Measurements from ENCODE around the gene MTUS2.

DNA sequence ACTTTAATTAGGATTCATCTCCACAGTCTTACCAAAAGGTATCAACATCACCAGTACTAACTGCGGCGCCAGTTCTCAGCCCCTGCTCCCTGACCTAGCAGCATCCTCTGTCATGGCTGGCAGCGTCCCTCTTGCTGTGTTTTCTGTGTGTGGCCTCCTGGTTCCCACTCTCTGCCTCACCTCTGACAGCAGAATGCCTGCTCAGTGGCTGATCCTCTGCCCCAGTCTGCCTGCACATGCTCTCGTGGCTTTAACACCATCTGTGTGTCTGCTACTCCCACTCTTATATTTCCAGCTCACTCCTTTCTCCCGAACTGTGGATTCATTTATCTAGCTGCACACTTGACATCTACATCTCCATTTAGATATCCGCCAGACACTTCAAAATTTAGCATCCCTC, 341.5 kb downstream of the MTUS2 start:
- TF ChIP-seq ERF (CRISPR knock-in tag; IDR thresholded peaks at IDR 0.05): no peak
- TF ChIP-seq TAF15 (IDR thresholded peaks at IDR 0.05; ENCODE audit: low read depth, low read length): no peak
- TF ChIP-seq CBFB (CRISPR knock-in tag; IDR thresholded peaks at IDR 0.05): no peak
- TF ChIP-seq, protein P1, sequence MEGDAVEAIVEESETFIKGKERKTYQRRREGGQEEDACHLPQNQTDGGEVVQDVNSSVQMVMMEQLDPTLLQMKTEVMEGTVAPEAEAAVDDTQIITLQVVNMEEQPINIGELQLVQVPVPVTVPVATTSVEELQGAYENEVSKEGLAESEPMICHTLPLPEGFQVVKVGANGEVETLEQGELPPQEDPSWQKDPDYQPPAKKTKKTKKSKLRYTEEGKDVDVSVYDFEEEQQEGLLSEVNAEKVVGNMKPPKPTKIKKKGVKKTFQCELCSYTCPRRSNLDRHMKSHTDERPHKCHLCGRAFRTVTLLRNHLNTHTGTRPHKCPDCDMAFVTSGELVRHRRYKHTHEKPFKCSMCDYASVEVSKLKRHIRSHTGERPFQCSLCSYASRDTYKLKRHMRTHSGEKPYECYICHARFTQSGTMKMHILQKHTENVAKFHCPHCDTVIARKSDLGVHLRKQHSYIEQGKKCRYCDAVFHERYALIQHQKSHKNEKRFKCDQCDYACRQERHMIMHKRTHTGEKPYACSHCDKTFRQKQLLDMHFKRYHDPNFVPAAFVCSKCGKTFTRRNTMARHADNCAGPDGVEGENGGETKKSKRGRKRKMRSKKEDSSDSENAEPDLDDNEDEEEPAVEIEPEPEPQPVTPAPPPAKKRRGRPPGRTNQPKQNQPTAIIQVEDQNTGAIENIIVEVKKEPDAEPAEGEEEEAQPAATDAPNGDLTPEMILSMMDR (IDR thresholded peaks at IDR 0.05 in 2 of 3, conservative IDR thresholded peaks at IDR 0.05 in 1 of 3; ENCODE audit: insufficient read depth in 2 of 3, low read depth in 1 of 3, low read length in 3 of 3): no peak
- TF ChIP-seq, protein P2, sequence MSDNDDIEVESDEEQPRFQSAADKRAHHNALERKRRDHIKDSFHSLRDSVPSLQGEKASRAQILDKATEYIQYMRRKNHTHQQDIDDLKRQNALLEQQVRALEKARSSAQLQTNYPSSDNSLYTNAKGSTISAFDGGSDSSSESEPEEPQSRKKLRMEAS (CRISPR knock-in tag; IDR thresholded peaks at IDR 0.05): no peak
- TF ChIP-seq GTF2E2 (tag; IDR thresholded peaks at IDR 0.05): no peak
- TF ChIP-seq GABPA (tag; conservative IDR thresholded peaks at IDR 0.05; ENCODE audit: low read depth): no peak
- TF ChIP-seq TAF1 (IDR thresholded peaks at IDR 0.05; ENCODE audit: control insufficient read depth, extremely low read depth, insufficient read depth, low read length, severe bottlenecking): no peak
- no peak for TF ChIP-seq NONO (IDR thresholded peaks at IDR 0.05; ENCODE audit: low read depth in 2 of 2, low read length in 1 of 2)
- no peak for TF ChIP-seq CCAR2 (IDR thresholded peaks at IDR 0.05; ENCODE audit: low read depth, low read length)
- no peak for TF ChIP-seq ZNF224 (CRISPR knock-in tag; IDR thresholded peaks at IDR 0.05)
- TF ChIP-seq CHD4 (IDR thresholded peaks at IDR 0.05; ENCODE audit: insufficient read depth, insufficient replicate concordance, low read depth, low read length, poor library complexity, severe bottlenecking): no peak
- TF ChIP-seq ZNF707 (CRISPR knock-in tag; conservative IDR thresholded peaks at IDR 0.05): no peak

Measured in K562 (cell line).